ENCODE data around the gene OXNAD1.

The OXNAD1 gene

DNA sequence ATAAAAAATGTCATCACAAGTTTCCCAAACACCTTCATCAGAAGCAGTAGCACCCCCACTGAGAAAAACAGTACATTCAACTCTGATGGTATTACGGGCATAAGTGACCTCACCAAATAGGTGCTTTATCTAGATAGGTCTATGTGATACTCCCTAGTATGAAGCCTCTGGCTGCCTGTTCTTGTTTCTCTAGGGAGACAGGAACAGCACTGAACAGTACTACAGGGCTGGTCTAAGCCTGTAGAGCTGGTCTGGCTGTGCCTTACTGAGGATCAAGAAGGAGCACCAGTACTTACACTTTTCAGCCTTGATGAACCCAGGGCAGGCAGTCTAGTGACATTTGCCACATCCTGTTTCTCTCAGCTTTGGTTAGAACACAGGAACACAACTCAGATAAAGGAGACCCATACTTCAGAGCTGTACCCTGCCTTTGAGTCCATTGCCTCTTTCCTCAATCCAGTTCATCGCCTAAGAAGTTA, 35.9 kb downstream of the OXNAD1 start:
- TF ChIP-seq CTCF (IDR thresholded peaks at IDR 0.05; ENCODE audit: low read length, missing control alignments) = no peak
- no peak overlapping the region for H3K4me3 ChIP-seq (replicated peaks; ENCODE audit: low read depth, low read length)
- DNase-seq (ENCODE audit: low read depth) = no peak

- no peak for DNase-seq (ENCODE audit: low read depth)
- H3K4me3 ChIP-seq (replicated peaks; ENCODE audit: low read depth, low read length) = no peak overlapping the region
- no peak for TF ChIP-seq CTCF (IDR thresholded peaks at IDR 0.05; ENCODE audit: low read length, missing control alignments)
Measured at GRCh38 chr3:16301507-16301906, 36.5 kb downstream of the OXNAD1 start.

GRCh38 chr3:16302082-16302631, 37.1 kb downstream of the OXNAD1 start:
- DNase-seq (ENCODE audit: low read depth) = no peak
- H3K4me3 ChIP-seq (replicated peaks; ENCODE audit: low read depth, low read length) = no peak overlapping the region

GRCh38 chr3:16303037-16303575, 38.1 kb downstream of the OXNAD1 start:
- TF ChIP-seq CTCF (IDR thresholded peaks at IDR 0.05; ENCODE audit: low read length, missing control alignments) = no peak
- DNase-seq (ENCODE audit: low read depth) = no peak
- H3K4me3 ChIP-seq (replicated peaks; ENCODE audit: low read depth, low read length) = no peak overlapping the region

More at GRCh38 chr3:16302082-16302631, 37.1 kb downstream of the OXNAD1 start:
- no peak for TF ChIP-seq CTCF (IDR thresholded peaks at IDR 0.05; ENCODE audit: low read length, missing control alignments)

DNA sequence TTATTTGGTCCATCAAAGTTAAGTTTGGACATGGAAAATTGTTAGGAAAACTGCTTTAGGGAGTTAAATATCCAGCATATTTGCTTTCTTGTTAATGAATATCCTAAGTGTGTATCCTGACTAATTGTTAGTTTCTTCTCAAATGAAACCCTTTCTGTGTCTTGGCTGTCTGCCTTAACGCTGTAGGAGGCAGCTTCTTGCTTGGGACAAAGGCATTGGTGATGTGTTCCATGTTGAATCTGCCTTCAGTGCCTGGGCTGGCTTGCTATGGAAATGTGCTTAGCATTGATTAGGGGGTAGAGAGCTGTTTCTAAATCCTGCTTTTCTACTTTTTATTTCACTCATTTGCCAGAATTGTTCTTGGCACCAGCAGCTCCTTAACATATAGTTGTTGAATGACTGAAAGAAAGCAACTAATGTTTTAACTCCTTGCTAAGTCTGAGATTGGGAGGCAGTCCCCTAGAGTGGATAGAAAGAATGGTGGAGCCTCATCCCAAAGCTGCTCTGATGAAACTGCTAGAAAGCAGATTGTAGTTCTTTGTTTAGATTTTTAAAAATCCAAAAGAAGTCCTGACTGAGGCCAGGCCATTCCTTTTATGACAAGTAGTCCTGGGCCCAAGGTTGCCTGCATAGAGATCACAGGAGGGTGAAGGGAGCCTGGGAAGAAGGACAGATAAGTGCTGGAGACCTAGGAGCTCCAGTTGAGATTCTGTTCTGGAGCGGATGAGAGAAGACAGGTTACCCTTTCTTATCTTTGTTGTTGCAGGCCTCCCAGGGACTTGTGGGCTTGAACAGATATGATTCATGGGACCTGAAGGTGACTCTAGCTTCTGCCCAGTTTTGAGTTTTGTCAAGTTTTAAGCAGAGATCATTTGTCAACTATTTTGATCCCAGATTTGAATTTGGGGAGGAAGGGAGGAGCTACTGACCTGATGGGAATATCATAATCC, 39.3 kb downstream of the OXNAD1 start:
- TF ChIP-seq CTCF (IDR thresholded peaks at IDR 0.05; ENCODE audit: low read length, missing control alignments) = no peak
- H3K4me3 ChIP-seq (replicated peaks; ENCODE audit: low read depth, low read length) = no peak overlapping the region
- DNase-seq (ENCODE audit: low read depth) = no peak

DNA sequence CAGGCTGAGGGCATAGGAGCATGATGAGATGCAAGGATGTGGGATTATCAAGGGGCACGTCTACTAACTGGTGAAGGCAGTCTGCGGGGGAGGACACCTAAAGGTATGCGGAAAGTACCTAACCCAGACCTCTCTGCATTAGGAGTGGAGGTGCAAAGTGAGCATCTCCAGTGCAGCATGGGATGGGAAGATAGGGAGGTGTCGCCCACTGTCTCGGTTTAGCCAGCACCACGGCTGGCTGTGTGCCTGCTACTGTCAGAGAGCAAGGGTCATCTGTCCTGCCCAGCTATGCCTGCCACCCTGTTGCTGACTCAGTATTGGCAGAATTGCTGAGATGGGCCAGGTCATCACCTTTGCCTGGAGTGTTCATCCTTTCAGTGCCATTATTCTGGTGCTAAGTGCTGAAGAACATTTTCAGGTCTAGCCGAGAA, 40.1 kb downstream of the OXNAD1 start:
- no peak for DNase-seq (ENCODE audit: low read depth)
- TF ChIP-seq CTCF (IDR thresholded peaks at IDR 0.05; ENCODE audit: low read length, missing control alignments) = no peak
- H3K4me3 ChIP-seq (replicated peaks; ENCODE audit: low read depth, low read length) = no peak overlapping the region

Data from fibroblast of pulmonary artery (primary cell).